Measurements from ENCODE around the gene AFAP1L1. TPM values are rescaled to one million over a fixed set of nuclear protein-coding genes. Genes with fewer than 3 reads are reported as not detected.

Gene AFAP1L1
- total RNA-seq, 1 donor from 2014 or later = 0.36 TPM

- peaks cover 2% of the 10 kb centered on the region for H3K27me3 Mint-ChIP-seq (ENCODE audit: insufficient read depth, low read depth)
- peaks cover 19% of the 10 kb centered on the region for H3K4me1 Mint-ChIP-seq
- Histone ChIP-seq H3K36me3 (peaks cover 20% of the 10 kb centered on the region), H3K9me3 (ENCODE audit: low read depth) (no peaks in the 10 kb centered on the region), H3K79me2 (ENCODE audit: low read depth) (peaks cover 53% of the 10 kb centered on the region), H3F3A (ENCODE audit: low read depth) (peaks cover 28% of the 10 kb centered on the region), H3K4me1 (peaks cover 8% of the 10 kb centered on the region), H2AFZ (replicated peaks) (no peak overlapping the region), H3K27me3 (no peaks in the 10 kb centered on the region), H3K9ac (no peak overlapping the region), H3K27ac (no peak overlapping the region), H3K4me2 (no peak overlapping the region), H3K4me3 (no peak overlapping the region), H4K20me1 (ENCODE audit: low read depth) (no peaks in the 10 kb centered on the region)
- no peak for TF ChIP-seq EZH2 (IDR thresholded peaks at IDR 0.05)
- TF ChIP-seq EZH2phosphoT487 (IDR thresholded peaks at IDR 0.05) = no peak
- TF ChIP-seq CTCF (IDR thresholded peaks at IDR 0.05) = no peak
- peaks cover 15% of the 10 kb centered on the region for H3K36me3 Mint-ChIP-seq
- no peak overlapping the region for H3K4me3 Mint-ChIP-seq
- H3K9me3 Mint-ChIP-seq = no peaks in the 10 kb centered on the region
- H3K27ac Mint-ChIP-seq = no peak overlapping the region
- no peak for DNase-seq (ENCODE audit: low spot score)
Observed at GRCh38 chr5:149355688-149356087, 84.0 kb downstream of the AFAP1L1 start.

GRCh38 chr5:149356391-149356790 lies 84.7 kb downstream of the AFAP1L1 start:
- peaks cover 8% of the 10 kb centered on the region for H3K4me1 ChIP-seq
- H3K4me3 ChIP-seq = no peak overlapping the region
- Mint-ChIP-seq H3K36me3 (peaks cover 10% of the 10 kb centered on the region), H3K4me3 (peak overlapping the region; percentile 55), H3K4me1 (peaks cover 19% of the 10 kb centered on the region), H3K27ac (no peak overlapping the region), H3K9me3 (no peaks in the 10 kb centered on the region), H3K27me3 (ENCODE audit: insufficient read depth, low read depth) (peaks cover 2% of the 10 kb centered on the region)
- no peaks in the 10 kb centered on the region for H3K27me3 ChIP-seq
- H3K9me3 ChIP-seq (ENCODE audit: low read depth) = no peaks in the 10 kb centered on the region
- no peak overlapping the region for H3K4me2 ChIP-seq
- TF ChIP-seq EZH2phosphoT487 (IDR thresholded peaks at IDR 0.05) = no peak
- TF ChIP-seq CTCF (IDR thresholded peaks at IDR 0.05) = no peak
- TF ChIP-seq EZH2 (IDR thresholded peaks at IDR 0.05) = no peak
- no peak overlapping the region for H3K9ac ChIP-seq
- no peaks in the 10 kb centered on the region for H4K20me1 ChIP-seq (ENCODE audit: low read depth)
- H2AFZ ChIP-seq (replicated peaks) = no peak overlapping the region
- peaks cover 28% of the 10 kb centered on the region for H3F3A ChIP-seq (ENCODE audit: low read depth)
- no peak for DNase-seq (ENCODE audit: low spot score)
- peaks cover 51% of the 10 kb centered on the region for H3K79me2 ChIP-seq (ENCODE audit: low read depth)
- H3K27ac ChIP-seq = no peak overlapping the region
- peaks cover 18% of the 10 kb centered on the region for H3K36me3 ChIP-seq

GRCh38 chr5:149357370-149358293 lies 86.0 kb downstream of the AFAP1L1 start, which contains the start of gene PCYOX1L:
Gene PCYOX1L, plus strand, starts transcription at chr5:149358046. Its CDS starts 23 bp downstream, at chr5:149358069.
- peaks cover 39% of the 10 kb centered on the region for H3K79me2 ChIP-seq (ENCODE audit: low read depth)
- H3K27ac ChIP-seq = no peak within 1 kb of the TSS
- Mint-ChIP-seq H3K4me1 (peaks cover 19% of the 10 kb centered on the region), H3K9me3 (no peaks in the 10 kb centered on the region), H3K4me3 (peak within 1 kb of the TSS; percentile 94), H3K36me3 (peaks cover 10% of the 10 kb centered on the region), H3K27ac (peak within 1 kb of the TSS; percentile 34), H3K27me3 (ENCODE audit: insufficient read depth, low read depth) (peaks cover 2% of the 10 kb centered on the region)
- peaks cover 28% of the 10 kb centered on the region for H3F3A ChIP-seq (ENCODE audit: low read depth)
- H3K4me3 ChIP-seq = peak within 1 kb of the TSS; percentile 91
- peak within 1 kb of the TSS; percentile 100 for H3K4me2 ChIP-seq
- no peaks in the 10 kb centered on the region for H4K20me1 ChIP-seq (ENCODE audit: low read depth)
- peaks cover 8% of the 10 kb centered on the region for H3K36me3 ChIP-seq
- H3K9me3 ChIP-seq (ENCODE audit: low read depth) = no peaks in the 10 kb centered on the region
- peak; percentile 97 for DNase-seq (ENCODE audit: low spot score)
- H3K9ac ChIP-seq = no peak within 1 kb of the TSS
- peak within 1 kb of the TSS; percentile 97 for H2AFZ ChIP-seq (replicated peaks)
- no peak for TF ChIP-seq CTCF (IDR thresholded peaks at IDR 0.05)
- TF ChIP-seq EZH2 (IDR thresholded peaks at IDR 0.05) = peak; percentile 17
- no peak for TF ChIP-seq EZH2phosphoT487 (IDR thresholded peaks at IDR 0.05)
- peaks cover 8% of the 10 kb centered on the region for H3K4me1 ChIP-seq
- H3K27me3 ChIP-seq = no peaks in the 10 kb centered on the region

Measured in neural progenitor cell (in vitro differentiated cells).